Measurements from ENCODE around the gene RBPJL. TPM values are rescaled to one million over a fixed set of nuclear protein-coding genes. Genes with fewer than 3 reads are reported as not detected.
A peak's percentile ranks its signal among the peaks of the same experiment; 100 is the strongest.

The RBPJL gene
- total and polyA plus RNA-seq, 2 of the 13 experiments (the other 11 are each of a cell fraction or from before 2014, with no cell fraction given) = not detected

- TF ChIP-seq HOMEZ (CRISPR knock-in tag; IDR thresholded peaks at IDR 0.05; ENCODE audit: low read depth) (0 out of 2 replicates have a peak, but pooled peaks have one; percentile 17), MIER2 (CRISPR knock-in tag; IDR thresholded peaks at IDR 0.05) (peak; percentile 38; the same call in 1 of the 2 replicates), THAP8 (CRISPR knock-in tag; IDR thresholded peaks at IDR 0.05; ENCODE audit: borderline replicate concordance) (no peak), ZNF710 (CRISPR knock-in tag; IDR thresholded peaks at IDR 0.05; ENCODE audit: borderline replicate concordance) (no peak; the same call in 1 of the 2 replicates), SAFB2 (CRISPR knock-in tag; IDR thresholded peaks at IDR 0.05; ENCODE audit: borderline replicate concordance, low read depth) (peak; percentile 63; the same call in 1 of the 2 replicates), TRAFD1 (CRISPR knock-in tag; IDR thresholded peaks at IDR 0.05; ENCODE audit: borderline replicate concordance) (no peak; the same call in 1 of the 2 replicates), KLF13 (CRISPR knock-in tag; IDR thresholded peaks at IDR 0.05) (no peak), RELA (CRISPR knock-in tag; IDR thresholded peaks at IDR 0.05) (0 out of 2 replicates have a peak, but pooled peaks have one; percentile 4), CENPT (CRISPR knock-in tag; IDR thresholded peaks at IDR 0.05; ENCODE audit: low read depth) (no peak), EED (CRISPR knock-in tag; IDR thresholded peaks at IDR 0.05) (0 out of 2 replicates have a peak, but pooled peaks have one; percentile 29), FOXO1 (CRISPR knock-in tag; IDR thresholded peaks at IDR 0.05) (peak; percentile 64; the same call in 1 of the 2 replicates), ZMAT3 (CRISPR knock-in tag; conservative IDR thresholded peaks at IDR 0.05) (no peak; the same call in 1 of the 2 replicates), NFAT5 (CRISPR knock-in tag; IDR thresholded peaks at IDR 0.05) (0 out of 2 replicates have a peak, but pooled peaks have one; percentile 16), ZNF772 (CRISPR knock-in tag; IDR thresholded peaks at IDR 0.05) (0 out of 2 replicates have a peak, but pooled peaks have one; percentile 51), SP5 (CRISPR knock-in tag; IDR thresholded peaks at IDR 0.05; ENCODE audit: borderline replicate concordance, low read depth) (no peak)
These were observed 31.7 kb downstream of the RBPJL start (continued) for GRCh38 chr20:45338121-45339030.

Measured in HepG2 (cell line).